Activated CD8-positive, alpha-beta T cell treated with anti-CD3 and anti-CD28 coated beads, Interleukin-2, amount 10 ng/mL, durations not matched to agents 7 days and 5 days (primary cell): Measurements from ENCODE around the gene COL4A5. TPM values are rescaled to one million over a fixed set of nuclear protein-coding genes. Genes with fewer than 3 reads are reported as not detected.
"Not testable (repeated sequence)": the region's sequence is repeated elsewhere in the genome, so short reads cannot be mapped to it uniquely, and the experiment has no call there.

Experiments used
- ATAC-seq: fragments of 150-1000 bp; cut with Tn5 transposase; one replicate; pipeline ENCODE4 v1.10.0; 2021; ENCODE audit warnings: moderate library complexity
- CTCF ChIA-PET: fragments of 350-600 bp; sonication (Branson Sonifier 250); formaldehyde crosslinking; loops from one replicate; lab custom pipeline; 2021; ENCODE audit warnings: antibody characterized with exemption; lab: Charles Lee
- POLR2A ChIA-PET: fragments of 350-600 bp; sonication (Branson Sonifier 250); formaldehyde crosslinking; loops from one replicate; lab custom pipeline; 2021; ENCODE audit warnings: antibody characterized with exemption; lab: Charles Lee
- DNase-seq: peaks from one replicate; pipeline ENCODE4 v3.0.0-alpha.2; 2020
- H3K27ac Mint-ChIP-seq: one replicate; pipeline ENCODE4 v1.8.0; 2021; ENCODE audit warnings: mild to moderate bottlenecking, mixed read lengths
- H3K27me3 Mint-ChIP-seq: one replicate; pipeline ENCODE4 v1.8.0; 2021; ENCODE audit warnings: low read depth, mixed read lengths
- H3K36me3 Mint-ChIP-seq: one replicate; pipeline ENCODE4 v1.8.0; 2021; ENCODE audit warnings: low read depth, mixed read lengths
- H3K4me1 Mint-ChIP-seq: one replicate; pipeline ENCODE4 v1.8.0; 2021; ENCODE audit warnings: low read depth, mixed read lengths
- H3K4me3 Mint-ChIP-seq: one replicate; pipeline ENCODE4 v1.8.0; 2021; ENCODE audit warnings: mild to moderate bottlenecking, mixed read lengths
- H3K9me3 Mint-ChIP-seq: one replicate; pipeline ENCODE4 v1.8.0; 2022; ENCODE audit warnings: mixed read lengths; ENCODE audit not compliant: insufficient read depth
- total RNA-seq, 2 experiments: library from RNA; stranded (reverse); gene quantifications; one replicate each; pipeline ENCODE4 v1.2.3, GENCODE V29; 2021

COL4A5 gene
- total RNA-seq = not detected

- no peak for ATAC-seq
- no peak within 1 kb of the TSS for H3K27ac Mint-ChIP-seq
- H3K4me3 Mint-ChIP-seq = peak within 1 kb of the TSS; percentile 52
- ChIA-PET POLR2A (no interaction called here), CTCF (no interaction called here)
- no peaks in the 10 kb centered on the region for H3K9me3 Mint-ChIP-seq
- DNase-seq = no peak
- H3K36me3 Mint-ChIP-seq = no peaks in the 10 kb centered on the region
- H3K27me3 Mint-ChIP-seq = peaks cover 26% of the 10 kb centered on the region
- H3K4me1 Mint-ChIP-seq = peaks cover 4% of the 10 kb centered on the region
These were observed at the start of gene COL4A5 for GRCh38 chrX:108439426-108439942. TSS of gene COL4A5 (plus strand) at chrX:108439838. CDS start at chrX:108440126, 288 bp downstream.

GRCh38 chrX:108390976-108391717 is 48.5 kb upstream of the COL4A5 start:
- POLR2A ChIA-PET, H3K36me3 Mint-ChIP-seq, H3K27ac Mint-ChIP-seq, H3K4me3 Mint-ChIP-seq, DNase-seq, CTCF ChIA-PET, ATAC-seq, H3K9me3 Mint-ChIP-seq, H3K27me3 Mint-ChIP-seq, H3K4me1 Mint-ChIP-seq: not testable (repeated sequence)

- no peaks in the 10 kb centered on the region for H3K9me3 Mint-ChIP-seq
- H3K4me1 Mint-ChIP-seq = no peaks in the 10 kb centered on the region
- no peak overlapping the region for H3K4me3 Mint-ChIP-seq
- ATAC-seq (no peak), DNase-seq (no peak)
- CTCF ChIA-PET = no interaction called here
- H3K36me3 Mint-ChIP-seq = no peaks in the 10 kb centered on the region
- H3K27me3 Mint-ChIP-seq = peaks cover 2% of the 10 kb centered on the region
- POLR2A ChIA-PET = no interaction called here
- no peak overlapping the region for H3K27ac Mint-ChIP-seq
These were observed 43.3 kb upstream of the COL4A5 start for GRCh38 chrX:108396188-108396891.

GRCh38 chrX:108396986-108397385 is 42.7 kb upstream of the COL4A5 start:
- H3K4me1 Mint-ChIP-seq = no peaks in the 10 kb centered on the region
- no peaks in the 10 kb centered on the region for H3K36me3 Mint-ChIP-seq
- H3K4me3 Mint-ChIP-seq = no peak overlapping the region
- CTCF ChIA-PET = no interaction called here
- H3K9me3 Mint-ChIP-seq = no peaks in the 10 kb centered on the region
- no peak for DNase-seq
- POLR2A ChIA-PET = no interaction called here
- ATAC-seq = no peak
- H3K27ac Mint-ChIP-seq = no peak overlapping the region
- peaks cover 2% of the 10 kb centered on the region for H3K27me3 Mint-ChIP-seq

GRCh38 chrX:108397627-108398391 is 41.8 kb upstream of the COL4A5 start:
- CTCF ChIA-PET = no interaction called here
- Mint-ChIP-seq H3K4me1 (no peaks in the 10 kb centered on the region), H3K36me3 (no peaks in the 10 kb centered on the region), H3K9me3 (no peaks in the 10 kb centered on the region), H3K27me3 (peaks cover 2% of the 10 kb centered on the region), H3K4me3 (no peak overlapping the region), H3K27ac (no peak overlapping the region)
- ATAC-seq (no peak), DNase-seq (no peak)
- POLR2A ChIA-PET = no interaction called here

- CTCF ChIA-PET = no interaction called here
- H3K9me3 Mint-ChIP-seq = no peaks in the 10 kb centered on the region
- H3K27me3 Mint-ChIP-seq = peaks cover 2% of the 10 kb centered on the region
- DNase-seq (no peak), ATAC-seq (no peak)
- H3K36me3 Mint-ChIP-seq = no peaks in the 10 kb centered on the region
- H3K4me1 Mint-ChIP-seq = no peaks in the 10 kb centered on the region
- H3K27ac Mint-ChIP-seq = no peak overlapping the region
- H3K4me3 Mint-ChIP-seq = no peak overlapping the region
- POLR2A ChIA-PET = no interaction called here
These were observed 40.0 kb upstream of the COL4A5 start for GRCh38 chrX:108399418-108400165.

GRCh38 chrX:108412783-108413182 is 26.9 kb upstream of the COL4A5 start:
- POLR2A ChIA-PET = no interaction called here
- Mint-ChIP-seq H3K9me3 (no peaks in the 10 kb centered on the region), H3K36me3 (no peaks in the 10 kb centered on the region), H3K27me3 (no peaks in the 10 kb centered on the region), H3K4me3 (no peak overlapping the region), H3K4me1 (no peaks in the 10 kb centered on the region), H3K27ac (no peak overlapping the region)
- no peak for DNase-seq
- ATAC-seq = no peak
- CTCF ChIA-PET = no interaction called here

- Mint-ChIP-seq H3K27me3 (no peaks in the 10 kb centered on the region), H3K27ac (no peak overlapping the region), H3K4me3 (no peak overlapping the region), H3K36me3 (no peaks in the 10 kb centered on the region), H3K4me1 (no peaks in the 10 kb centered on the region), H3K9me3 (no peaks in the 10 kb centered on the region)
- ChIA-PET CTCF (no interaction called here), POLR2A (no interaction called here)
- DNase-seq = no peak
- ATAC-seq = no peak
These were observed 24.5 kb upstream of the COL4A5 start for GRCh38 chrX:108415146-108415545.

GRCh38 chrX:108415891-108416290 is 23.7 kb upstream of the COL4A5 start:
- H3K9me3 Mint-ChIP-seq = no peaks in the 10 kb centered on the region
- DNase-seq (no peak), ATAC-seq (no peak)
- no peaks in the 10 kb centered on the region for H3K4me1 Mint-ChIP-seq
- ChIA-PET POLR2A (no interaction called here), CTCF (no interaction called here)
- no peak overlapping the region for H3K4me3 Mint-ChIP-seq
- no peaks in the 10 kb centered on the region for H3K27me3 Mint-ChIP-seq
- no peaks in the 10 kb centered on the region for H3K36me3 Mint-ChIP-seq
- H3K27ac Mint-ChIP-seq = no peak overlapping the region

GRCh38 chrX:108417257-108417656 is 22.4 kb upstream of the COL4A5 start:
- DNase-seq = no peak
- POLR2A ChIA-PET = no interaction called here
- Mint-ChIP-seq H3K9me3 (no peaks in the 10 kb centered on the region), H3K27me3 (no peaks in the 10 kb centered on the region), H3K4me1 (no peaks in the 10 kb centered on the region), H3K27ac (no peak overlapping the region), H3K4me3 (no peak overlapping the region), H3K36me3 (no peaks in the 10 kb centered on the region)
- ATAC-seq = no peak
- CTCF ChIA-PET = no interaction called here

GRCh38 chrX:108419401-108419800 is 20.2 kb upstream of the COL4A5 start:
- ATAC-seq (no peak), DNase-seq (no peak)
- ChIA-PET CTCF (no interaction called here), POLR2A (no interaction called here)
- Mint-ChIP-seq H3K4me1 (no peaks in the 10 kb centered on the region), H3K27me3 (no peaks in the 10 kb centered on the region), H3K9me3 (no peaks in the 10 kb centered on the region), H3K4me3 (no peak overlapping the region), H3K27ac (no peak overlapping the region), H3K36me3 (no peaks in the 10 kb centered on the region)
